Hepatocyte (in vitro differentiated cells): Measurements from ENCODE around the gene NFYC. TPM values are rescaled to one million over a fixed set of nuclear protein-coding genes. Genes with fewer than 3 reads are reported as not detected.

Experiments used
- DNase-seq: peaks from one replicate; pipeline ENCODE4 v3.0.0-alpha.2; 2016; ENCODE audit warnings: low spot score
- H2AFZ ChIP-seq: fragments of 200-600 bp; sonication (generic); 2 replicates; pipeline ENCODE4 v1.6.0; 2016; ENCODE audit warnings: antibody characterized with exemption, mild to moderate bottlenecking
- H3K27ac ChIP-seq: fragments of 200-600 bp; sonication (generic); 2 replicates; pipeline ENCODE4 v1.5.1; 2016; ENCODE audit warnings: mild to moderate bottlenecking
- H3K27me3 ChIP-seq: fragments of 200-600 bp; sonication (generic); 2 replicates; pipeline ENCODE4 v1.6.1; 2016
- H3K36me3 ChIP-seq: fragments of 200-600 bp; sonication (generic); replicated peaks from 2 replicates; pipeline ENCODE4 v1.5.1; 2016; ENCODE audit warnings: low read depth; ENCODE audit not compliant: insufficient read depth
- H3K4me1 ChIP-seq: fragments of 200-600 bp; sonication (generic); 2 replicates; pipeline ENCODE4 v1.5.1; 2016; ENCODE audit warnings: mild to moderate bottlenecking, moderate library complexity; ENCODE audit not compliant: insufficient read depth
- H3K4me2 ChIP-seq: fragments of 200-600 bp; sonication (generic); 2 replicates; pipeline ENCODE4 v1.6.0; 2016
- H3K4me3 ChIP-seq: fragments of 200-600 bp; sonication (generic); 2 replicates; pipeline ENCODE4 v1.5.1; 2016; ENCODE audit warnings: mild to moderate bottlenecking
- H3K79me2 ChIP-seq: fragments of 200-600 bp; sonication (generic); 2 replicates; pipeline ENCODE4 v1.6.0; 2017; ENCODE audit warnings: mild to moderate bottlenecking
- H3K9me2 ChIP-seq: fragments of 200-600 bp; sonication (generic); replicated peaks from 2 replicates; pipeline ENCODE4 v1.6.0; 2017; ENCODE audit warnings: mild to moderate bottlenecking; ENCODE audit not compliant: insufficient read depth
- H3K9me3 ChIP-seq: fragments of 200-600 bp; sonication (generic); 2 replicates; pipeline ENCODE4 v1.5.1; 2016; ENCODE audit warnings: low read depth, mild to moderate bottlenecking
- H4K20me1 ChIP-seq: fragments of 200-600 bp; sonication (generic); 2 replicates; pipeline ENCODE4 v1.6.0; 2016; ENCODE audit warnings: mild to moderate bottlenecking; ENCODE audit not compliant: insufficient read depth, poor library complexity, severe bottlenecking
- EZH2 ChIP-seq: fragments of 200-600 bp; sonication (generic); IDR thresholded peaks from 2 replicates; pipeline ENCODE4 v1.6.1; 2016; ENCODE audit warnings: antibody characterized with exemption, mild to moderate bottlenecking, borderline replicate concordance
- EZH2phosphoT487 ChIP-seq: fragments of 200-600 bp; sonication (generic); IDR thresholded peaks from one replicate; pipeline ENCODE4 v1.6.1; 2018; ENCODE audit warnings: antibody characterized with exemption, mild to moderate bottlenecking, low read depth, moderate library complexity; ENCODE audit not compliant: unreplicated experiment, severe bottlenecking
- WGBS: methylation state at CpG from one replicate; pipeline ENCODE4 v1.1.6; 2016; ENCODE audit warnings: low lambda C conversion rate; ENCODE audit errors: missing lambda C conversion rate; 5-methylcytosine and 5-hydroxymethylcytosine counted together
- polyA plus RNA-seq: library from polyadenylated mRNA; unstranded; fragments of >200 nt; fragmentation: Nextera tagmentation; extraction: Ambion mirVana; gene quantifications from 2 replicates; pipeline ENCODE4 v1.2.1, GENCODE V29; 2016
- total RNA-seq: library from RNA; depleted of rRNA; stranded (reverse); fragments of >200 nt; gene quantifications from 2 replicates; pipeline ENCODE4 v1.2.3, GENCODE V29; 2014
- TF ChIP-seq, protein P1 (sequence below): fragments of 200-600 bp; sonication (generic); IDR thresholded peaks from 2 replicates; pipeline ENCODE4 v1.5.1; 2016; ENCODE audit warnings: antibody characterized with exemption, mild to moderate bottlenecking; ENCODE audit not compliant: poor library complexity

Gene NFYC
- total and polyA plus RNA-seq, 2 experiments from 2014 or later, result 44.1 to 52.5 TPM

DNA sequence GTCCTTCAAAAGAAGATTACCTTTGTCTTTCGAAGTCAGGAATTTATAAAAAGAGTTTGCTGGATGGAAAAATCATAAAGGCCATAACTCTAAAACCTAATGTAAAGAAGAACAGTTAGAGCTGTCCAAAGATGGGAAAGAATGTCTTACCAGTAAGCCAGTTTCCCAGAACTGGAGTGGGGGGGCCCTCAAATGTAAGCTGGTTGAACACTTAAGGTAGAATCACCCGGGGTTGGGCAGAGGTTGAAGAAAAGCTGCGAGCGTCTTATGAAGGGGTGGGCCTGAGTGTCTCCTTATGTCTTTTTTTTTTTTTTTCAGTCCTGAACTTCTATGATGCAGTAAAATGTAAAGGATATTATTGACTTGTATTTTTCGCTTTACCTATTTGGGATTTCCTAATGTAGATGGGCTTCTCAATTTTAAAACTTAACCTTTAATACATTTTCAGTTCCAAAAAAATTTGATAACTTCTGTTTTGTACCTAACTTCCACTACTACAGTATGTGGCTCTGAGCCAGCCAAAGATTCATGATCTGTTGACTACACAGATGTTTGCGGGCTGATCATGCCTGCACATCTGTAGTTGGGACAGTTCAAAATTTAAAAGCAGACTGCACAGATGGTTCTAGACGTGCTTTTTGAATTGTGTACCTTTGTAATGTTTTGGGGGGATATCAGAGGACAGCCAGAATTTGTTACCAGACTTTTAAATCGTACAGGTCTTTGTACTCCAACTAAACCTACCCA, 43.6 kb downstream of the NFYC start:
- H3K4me1 ChIP-seq, result peaks cover 4% of the 10 kb centered on the region
- no peaks in the 10 kb centered on the region for H3K9me3 ChIP-seq
- H3K9me2 ChIP-seq, result no peaks in the 10 kb centered on the region
- H3K79me2 ChIP-seq, result peaks cover 87% of the 10 kb centered on the region
- no peak for DNase-seq
- H3K4me2 ChIP-seq, result no peak overlapping the region
- no peak overlapping the region for H3K27ac ChIP-seq
- 89% methylated on average over 8 of the region's 8 CpGs for WGBS
- H2AFZ ChIP-seq, result no peak overlapping the region
- H3K36me3 ChIP-seq, result no peaks in the 10 kb centered on the region
- TF ChIP-seq EZH2phosphoT487 (no peak), EZH2 (no peak)
- TF ChIP-seq, protein P1, sequence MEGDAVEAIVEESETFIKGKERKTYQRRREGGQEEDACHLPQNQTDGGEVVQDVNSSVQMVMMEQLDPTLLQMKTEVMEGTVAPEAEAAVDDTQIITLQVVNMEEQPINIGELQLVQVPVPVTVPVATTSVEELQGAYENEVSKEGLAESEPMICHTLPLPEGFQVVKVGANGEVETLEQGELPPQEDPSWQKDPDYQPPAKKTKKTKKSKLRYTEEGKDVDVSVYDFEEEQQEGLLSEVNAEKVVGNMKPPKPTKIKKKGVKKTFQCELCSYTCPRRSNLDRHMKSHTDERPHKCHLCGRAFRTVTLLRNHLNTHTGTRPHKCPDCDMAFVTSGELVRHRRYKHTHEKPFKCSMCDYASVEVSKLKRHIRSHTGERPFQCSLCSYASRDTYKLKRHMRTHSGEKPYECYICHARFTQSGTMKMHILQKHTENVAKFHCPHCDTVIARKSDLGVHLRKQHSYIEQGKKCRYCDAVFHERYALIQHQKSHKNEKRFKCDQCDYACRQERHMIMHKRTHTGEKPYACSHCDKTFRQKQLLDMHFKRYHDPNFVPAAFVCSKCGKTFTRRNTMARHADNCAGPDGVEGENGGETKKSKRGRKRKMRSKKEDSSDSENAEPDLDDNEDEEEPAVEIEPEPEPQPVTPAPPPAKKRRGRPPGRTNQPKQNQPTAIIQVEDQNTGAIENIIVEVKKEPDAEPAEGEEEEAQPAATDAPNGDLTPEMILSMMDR, result no peak
- H4K20me1 ChIP-seq, result peaks cover 44% of the 10 kb centered on the region
- no peaks in the 10 kb centered on the region for H3K27me3 ChIP-seq
- no peak overlapping the region for H3K4me3 ChIP-seq

DNA sequence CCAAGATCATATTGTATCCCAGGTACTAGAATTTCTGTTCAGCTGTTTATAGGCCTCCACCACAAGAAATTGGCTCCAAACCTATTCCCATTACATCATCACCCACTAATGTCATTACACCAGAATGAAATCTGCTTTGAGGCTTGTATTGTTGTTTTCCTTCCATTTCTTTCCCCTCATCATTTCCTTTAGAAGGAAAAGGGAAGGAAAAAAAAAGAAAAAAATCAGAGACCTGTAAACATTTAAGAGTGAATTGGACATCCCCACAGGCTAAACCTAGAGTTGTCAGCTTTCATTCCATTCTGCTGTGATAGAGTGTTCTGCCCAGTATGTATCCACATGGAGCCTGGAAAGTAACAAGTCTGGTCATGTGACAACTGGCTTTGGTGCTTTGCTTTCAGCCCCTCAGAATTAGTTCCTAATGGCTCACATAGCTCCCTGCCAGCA, 44.6 kb downstream of the NFYC start:
- peaks cover 41% of the 10 kb centered on the region for H4K20me1 ChIP-seq
- no peaks in the 10 kb centered on the region for H3K9me2 ChIP-seq
- no peaks in the 10 kb centered on the region for H3K27me3 ChIP-seq
- H3K36me3 ChIP-seq, result no peaks in the 10 kb centered on the region
- H3K4me2 ChIP-seq, result no peak overlapping the region
- H2AFZ ChIP-seq, result no peak overlapping the region
- TF ChIP-seq, protein P1, result no peak
- no peak for TF ChIP-seq EZH2phosphoT487
- TF ChIP-seq EZH2, result no peak
- no peak for DNase-seq
- H3K27ac ChIP-seq, result peak overlapping the region; percentile 5
- peaks cover 88% of the 10 kb centered on the region for H3K79me2 ChIP-seq
- no peak overlapping the region for H3K4me3 ChIP-seq
- peaks cover 4% of the 10 kb centered on the region for H3K4me1 ChIP-seq
- no peaks in the 10 kb centered on the region for H3K9me3 ChIP-seq

DNA sequence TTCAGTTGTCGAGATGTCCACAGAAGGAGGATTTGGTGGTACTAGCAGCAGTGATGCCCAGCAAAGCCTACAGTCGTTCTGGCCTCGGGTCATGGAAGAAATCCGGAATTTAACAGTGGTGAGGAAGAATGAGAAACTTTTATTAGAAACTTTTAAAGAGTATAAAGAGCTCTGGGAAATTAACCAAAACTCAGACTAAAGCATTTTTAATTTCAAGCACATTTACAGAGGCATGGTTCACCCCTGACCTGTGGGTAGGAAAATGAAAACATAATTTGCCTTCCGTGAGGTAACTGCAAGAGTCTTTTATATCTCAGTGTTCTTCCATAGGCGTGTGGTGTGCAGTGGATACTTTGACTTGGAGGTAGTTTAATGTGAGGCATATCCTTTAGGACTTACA, 47.3 kb downstream of the NFYC start:
- Histone ChIP-seq H3K27ac (no peak overlapping the region), H3K36me3 (peaks cover 4% of the 10 kb centered on the region), H3K4me2 (no peak overlapping the region), H3K79me2 (peaks cover 89% of the 10 kb centered on the region), H4K20me1 (peaks cover 30% of the 10 kb centered on the region), H3K4me3 (no peak overlapping the region), H3K4me1 (peaks cover 4% of the 10 kb centered on the region), H2AFZ (no peak overlapping the region), H3K9me3 (no peaks in the 10 kb centered on the region), H3K27me3 (no peaks in the 10 kb centered on the region), H3K9me2 (no peaks in the 10 kb centered on the region)
- no peak for TF ChIP-seq EZH2phosphoT487
- TF ChIP-seq, protein P1, result no peak
- TF ChIP-seq EZH2, result no peak
- no peak for DNase-seq
- 86% methylated on average over 6 of the region's 6 CpGs for whole genome bisulfite sequencing
